Epithelial cell of esophagus (primary cell): ENCODE data around the gene EXOC8.

Experiments
- DNase-seq: peaks from one replicate; pipeline ENCODE4 v3.0.0; 2010; ENCODE audit warnings: low read depth
- H3K4me3 ChIP-seq: 2 replicates; pipeline ENCODE4 v1.5.1; 2011; ENCODE audit warnings: mild to moderate bottlenecking, low read length, control low read depth
- TF ChIP-seq, protein P1 (sequence below): IDR thresholded peaks from 2 replicates; pipeline ENCODE4 v1.5.1; 2011; ENCODE audit warnings: low read depth, mild to moderate bottlenecking, low read length, control low read depth, inconsistent platforms; ENCODE audit not compliant: insufficient read depth; ENCODE audit errors: missing control alignments

Gene EXOC8

DNA sequence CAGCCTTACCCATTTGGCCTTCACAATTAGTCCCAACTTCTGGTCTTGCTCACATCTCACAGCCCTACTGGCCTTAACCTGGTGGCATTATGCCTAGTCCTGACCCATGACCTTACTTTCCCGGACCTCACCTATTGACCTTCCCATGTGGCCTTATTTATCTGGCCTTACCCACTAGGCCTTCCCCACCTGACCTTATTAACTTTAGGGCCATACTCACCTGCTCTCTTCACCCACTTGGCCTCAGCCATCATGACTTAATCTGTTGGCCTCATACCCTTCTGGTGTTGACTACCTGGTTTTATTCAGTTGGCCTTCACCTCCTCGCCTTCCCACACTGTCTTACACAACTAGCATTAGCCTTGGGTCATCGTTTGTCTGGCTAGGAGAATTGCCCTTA lies 35.7 kb downstream of the EXOC8 start:
- no peak overlapping the region for H3K4me3 ChIP-seq
- DNase-seq = no peak
- TF ChIP-seq, protein P1, sequence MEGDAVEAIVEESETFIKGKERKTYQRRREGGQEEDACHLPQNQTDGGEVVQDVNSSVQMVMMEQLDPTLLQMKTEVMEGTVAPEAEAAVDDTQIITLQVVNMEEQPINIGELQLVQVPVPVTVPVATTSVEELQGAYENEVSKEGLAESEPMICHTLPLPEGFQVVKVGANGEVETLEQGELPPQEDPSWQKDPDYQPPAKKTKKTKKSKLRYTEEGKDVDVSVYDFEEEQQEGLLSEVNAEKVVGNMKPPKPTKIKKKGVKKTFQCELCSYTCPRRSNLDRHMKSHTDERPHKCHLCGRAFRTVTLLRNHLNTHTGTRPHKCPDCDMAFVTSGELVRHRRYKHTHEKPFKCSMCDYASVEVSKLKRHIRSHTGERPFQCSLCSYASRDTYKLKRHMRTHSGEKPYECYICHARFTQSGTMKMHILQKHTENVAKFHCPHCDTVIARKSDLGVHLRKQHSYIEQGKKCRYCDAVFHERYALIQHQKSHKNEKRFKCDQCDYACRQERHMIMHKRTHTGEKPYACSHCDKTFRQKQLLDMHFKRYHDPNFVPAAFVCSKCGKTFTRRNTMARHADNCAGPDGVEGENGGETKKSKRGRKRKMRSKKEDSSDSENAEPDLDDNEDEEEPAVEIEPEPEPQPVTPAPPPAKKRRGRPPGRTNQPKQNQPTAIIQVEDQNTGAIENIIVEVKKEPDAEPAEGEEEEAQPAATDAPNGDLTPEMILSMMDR = no peak

GRCh38 chr1:231295938-231296337 lies 41.7 kb downstream of the EXOC8 start:
- DNase-seq = no peak
- TF ChIP-seq, protein P1 = no peak
- H3K4me3 ChIP-seq = no peak overlapping the region

GRCh38 chr1:231286603-231287002 lies 51.0 kb downstream of the EXOC8 start:
- no peak overlapping the region for H3K4me3 ChIP-seq
- no peak for DNase-seq
- TF ChIP-seq, protein P1 = no peak

DNA sequence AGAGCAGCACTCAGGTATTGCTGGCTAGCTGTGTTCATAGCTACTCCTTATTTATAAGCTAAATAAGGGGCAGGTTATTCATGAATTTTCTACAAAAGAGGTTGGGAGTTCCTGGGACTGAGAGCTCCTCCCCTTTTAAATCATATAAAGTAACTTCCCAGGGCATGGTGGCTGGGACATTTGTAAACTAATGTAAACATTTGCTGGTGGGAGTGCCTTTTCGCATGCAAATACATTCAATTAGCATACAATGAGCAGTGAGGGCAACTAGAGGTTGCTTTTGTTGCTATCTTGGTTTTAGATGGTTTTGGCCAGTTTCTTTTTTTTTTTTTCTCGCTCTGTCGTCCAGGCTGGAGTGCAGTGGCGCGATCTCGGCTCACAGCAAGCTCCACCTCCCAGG lies 53.2 kb downstream of the EXOC8 start:
- H3K4me3 ChIP-seq = no peak overlapping the region
- no peak for DNase-seq

More for the DNA sequence above, 53.2 kb downstream of the EXOC8 start:
- TF ChIP-seq, protein P1 = no peak
